ENCODE data around the gene HOXB8. TPM values are rescaled to one million over a fixed set of nuclear protein-coding genes. Genes with fewer than 3 reads are reported as not detected.
A peak's percentile ranks its signal among the peaks of the same experiment; 100 is the strongest.

Gene HOXB8
- total RNA-seq, 2 experiments from 2014 or later = not detected

DNA sequence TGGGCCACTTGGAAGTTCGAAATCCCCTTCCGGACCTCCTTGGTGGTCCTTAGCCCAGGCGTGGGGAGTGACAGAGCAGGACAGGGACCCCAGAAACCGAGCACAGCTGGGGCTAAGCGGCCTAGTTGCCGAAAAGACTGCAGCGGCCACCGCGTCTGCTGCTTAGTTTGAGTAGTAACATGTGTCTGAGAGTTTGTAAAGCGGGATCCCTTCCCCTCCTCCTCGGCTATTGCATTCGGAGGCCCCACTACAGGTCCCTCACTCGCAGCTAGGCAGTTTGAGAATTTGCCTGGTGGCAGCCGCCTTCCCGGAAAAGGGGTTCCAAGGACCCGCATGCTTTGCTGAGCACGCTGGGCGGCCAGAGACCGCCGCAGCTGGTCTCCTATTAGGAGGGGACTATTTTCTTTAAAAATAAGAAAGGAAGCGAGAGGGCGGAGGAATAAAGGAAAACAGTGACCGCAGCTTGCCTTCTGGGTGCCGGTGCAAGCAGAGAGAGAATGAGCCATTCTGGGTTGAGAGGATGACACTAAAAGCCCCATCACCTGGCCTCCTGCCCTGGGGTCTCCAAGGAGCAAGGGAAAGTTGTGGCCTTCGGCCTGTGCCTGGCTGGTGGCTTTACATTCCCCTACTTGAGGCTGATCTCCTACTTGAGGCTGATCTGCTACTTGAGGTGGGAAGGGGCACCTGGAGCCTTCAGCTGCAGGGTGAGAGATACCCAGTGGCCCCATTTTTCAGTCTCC, 20.4 kb downstream of the HOXB8 start:
- Mint-ChIP-seq H3K27ac (no peak overlapping the region), H3K36me3 (ENCODE audit: low read depth) (no peaks in the 10 kb centered on the region), H3K4me1 (ENCODE audit: low read depth) (peaks cover 34% of the 10 kb centered on the region), H3K9me3 (no peaks in the 10 kb centered on the region), H3K4me3 (no peak overlapping the region), H3K27me3 (ENCODE audit: low read depth) (peaks cover 90% of the 10 kb centered on the region)
- DNase-seq = no peak
- CTCF ChIA-PET = interaction anchor here (0.7 to 3.5 kb wide), 8 partner anchors 12 to 335 kb away, joined by 3 to 19 read pairs (median 3); no protein-coding TSS in a partner anchor
- intact Hi-C loops (cut with micrococcal nuclease) = loop anchor here (2.0 kb wide), 1 partner anchor 570 kb away; no protein-coding TSS in a partner anchor

DNA sequence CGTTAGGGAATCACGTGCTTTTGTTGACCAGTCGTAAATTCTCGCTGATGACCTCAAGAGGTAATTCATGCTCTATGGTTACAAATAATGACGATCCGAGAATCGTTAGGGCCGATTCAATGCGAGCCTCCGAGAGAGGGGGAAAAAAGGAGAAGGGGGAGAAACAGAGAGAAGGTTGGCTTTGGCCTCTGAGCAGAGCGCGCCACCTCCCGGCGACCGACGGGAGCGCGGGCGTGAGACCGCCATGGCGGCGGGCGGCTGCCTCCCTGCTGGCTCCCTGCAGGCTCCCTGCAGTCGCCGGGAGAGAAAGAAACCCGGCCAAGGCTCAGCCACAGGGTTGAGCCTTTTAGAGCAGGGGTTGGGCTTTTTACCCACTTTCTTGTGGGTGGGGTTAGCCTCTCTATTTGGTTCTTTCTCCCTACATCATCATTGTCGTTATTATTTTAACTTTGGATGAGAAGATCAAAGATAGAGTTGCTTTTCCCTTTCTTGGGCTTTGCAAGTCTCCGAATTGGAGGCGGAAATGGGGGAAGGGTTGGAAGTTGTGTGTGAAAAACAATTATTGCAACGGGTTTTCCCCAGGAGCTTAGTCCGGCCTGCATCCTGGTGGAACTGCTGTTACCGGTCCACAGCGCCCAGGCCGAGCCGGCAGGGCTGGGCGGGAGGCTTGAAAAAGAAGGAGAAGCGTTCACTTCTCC, 21.1 kb downstream of the HOXB8 start:
- Mint-ChIP-seq H3K36me3 (ENCODE audit: low read depth) (no peaks in the 10 kb centered on the region), H3K9me3 (no peaks in the 10 kb centered on the region), H3K4me3 (peak overlapping the region; percentile 77), H3K27me3 (ENCODE audit: low read depth) (peaks cover 90% of the 10 kb centered on the region), H3K27ac (no peak overlapping the region), H3K4me1 (ENCODE audit: low read depth) (peaks cover 36% of the 10 kb centered on the region)
- intact Hi-C loops (cut with micrococcal nuclease) = loop anchor here (1.0 to 2.0 kb wide), 4 partner anchors 258 to 569 kb away; no protein-coding TSS in a partner anchor
- CTCF ChIA-PET = interaction anchor here (0.6 to 3.8 kb wide), 35 partner anchors 11 to 568 kb away, joined by 3 to 40 read pairs (median 4); no protein-coding TSS in a partner anchor
- DNase-seq = peak; percentile 87

DNA sequence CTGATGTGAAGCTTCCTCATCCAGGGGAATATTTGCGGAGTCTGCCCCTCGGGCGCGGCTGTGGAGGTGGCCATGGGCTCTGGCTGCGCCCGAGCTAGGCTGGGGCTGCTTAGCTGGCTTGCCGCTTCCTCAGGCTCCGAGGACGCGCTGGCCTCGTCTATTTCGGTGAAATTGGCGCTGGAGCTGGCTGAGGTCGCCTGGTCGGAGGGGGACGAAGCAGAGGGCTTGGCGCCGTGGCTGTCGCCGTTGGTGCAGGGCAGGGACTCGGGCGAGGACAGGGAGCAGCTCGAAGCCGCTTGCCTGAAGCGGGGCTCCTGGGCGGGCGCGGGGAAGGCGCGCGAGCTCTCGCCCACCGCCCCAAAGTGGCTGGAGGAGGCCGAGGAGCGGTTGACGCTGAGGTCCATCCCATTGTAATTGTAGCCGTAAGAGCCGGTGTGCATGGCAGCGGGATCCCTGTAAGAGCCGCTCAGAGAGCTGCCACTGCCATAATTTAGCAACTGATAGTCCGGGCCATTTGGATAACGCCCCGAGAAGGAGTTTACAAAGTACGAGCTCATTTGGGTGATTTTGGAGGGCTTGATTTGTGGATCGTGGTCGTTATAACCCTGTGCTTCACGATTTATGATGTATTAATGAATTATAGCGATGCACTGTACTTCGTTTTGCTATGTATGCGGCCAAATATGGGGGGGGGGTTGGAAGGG, 21.8 kb downstream of the HOXB8 start, which contains the start of gene HOXB5:
Gene HOXB5, minus strand, starts transcription at position 654 of the 704 bp plus-strand sequence. Its CDS starts 97 bp downstream, at position 557.
- Mint-ChIP-seq H3K4me1 (ENCODE audit: low read depth) (peaks cover 34% of the 10 kb centered on the region), H3K36me3 (ENCODE audit: low read depth) (no peaks in the 10 kb centered on the region), H3K27me3 (ENCODE audit: low read depth) (peaks cover 90% of the 10 kb centered on the region), H3K27ac (no peak within 1 kb of the TSS), H3K9me3 (no peaks in the 10 kb centered on the region), H3K4me3 (peak within 1 kb of the TSS; percentile 77)
- intact Hi-C loops (cut with micrococcal nuclease) = loop anchor here (1.0 to 2.0 kb wide), 3 partner anchors 257 to 458 kb away; no protein-coding TSS in a partner anchor
- CTCF ChIA-PET = interaction anchor here (0.5 to 3.8 kb wide), 50 partner anchors 14 to 567 kb away, joined by 3 to 40 read pairs (median 4); no protein-coding TSS in a partner anchor
- DNase-seq = peak; percentile 43

DNA sequence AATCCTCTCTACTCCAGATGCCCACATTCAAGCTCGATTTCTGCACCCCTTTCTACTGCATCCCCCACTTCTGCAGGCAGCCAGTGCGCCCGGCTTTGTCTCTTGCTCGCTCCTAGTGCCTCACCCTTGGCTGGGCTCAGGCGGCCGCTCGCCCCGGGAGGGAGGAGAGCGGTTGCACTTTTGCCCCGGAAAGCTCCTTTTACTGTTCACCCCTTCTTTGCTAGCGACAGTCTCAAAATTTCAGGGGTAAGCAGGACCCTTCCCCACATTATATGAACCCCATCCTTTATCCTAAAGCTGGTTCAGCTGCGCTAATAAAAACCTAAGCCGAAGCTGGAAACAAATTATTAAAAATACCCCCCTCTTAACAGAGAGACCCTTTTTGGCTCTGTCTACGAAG, 22.5 kb downstream of the HOXB8 start:
- no peaks in the 10 kb centered on the region for H3K9me3 Mint-ChIP-seq
- CTCF ChIA-PET = interaction anchor here (0.5 to 3.8 kb wide), 32 partner anchors 15 to 567 kb away, joined by 3 to 40 read pairs (median 4); no protein-coding TSS in a partner anchor
- H3K27ac Mint-ChIP-seq = no peak overlapping the region
- peaks cover 29% of the 10 kb centered on the region for H3K4me1 Mint-ChIP-seq (ENCODE audit: low read depth)
- DNase-seq = peak; percentile 33
- intact Hi-C loops (cut with micrococcal nuclease) = loop anchor here (2.0 kb wide), 2 partner anchors 330 to 458 kb away; no protein-coding TSS in a partner anchor
- peak overlapping the region; percentile 34 for H3K4me3 Mint-ChIP-seq
- H3K27me3 Mint-ChIP-seq (ENCODE audit: low read depth) = peaks cover 91% of the 10 kb centered on the region
- H3K36me3 Mint-ChIP-seq (ENCODE audit: low read depth) = no peaks in the 10 kb centered on the region

DNA sequence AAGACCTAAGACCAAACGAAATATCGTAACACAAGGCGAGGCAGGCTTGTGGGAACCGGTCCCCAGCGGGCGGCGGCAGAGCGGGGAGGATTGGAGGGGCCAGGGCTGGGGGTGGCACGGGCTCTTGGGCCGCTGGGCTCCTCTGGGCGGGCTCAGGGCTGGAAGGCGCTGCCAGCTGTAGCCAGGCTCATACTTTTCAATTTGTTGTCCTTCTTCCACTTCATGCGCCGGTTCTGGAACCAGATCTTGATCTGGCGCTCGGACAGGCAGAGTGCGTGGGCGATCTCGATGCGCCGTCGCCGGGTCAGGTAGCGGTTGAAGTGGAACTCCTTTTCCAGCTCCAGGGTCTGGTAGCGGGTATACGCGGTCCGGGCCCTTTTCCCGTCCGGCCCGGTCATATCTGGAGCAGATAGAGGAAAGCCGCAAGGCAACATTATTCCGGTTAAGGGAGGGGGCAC, 23.0 kb downstream of the HOXB8 start:
- Mint-ChIP-seq H3K9me3 (no peaks in the 10 kb centered on the region), H3K4me3 (peak overlapping the region; percentile 27), H3K4me1 (ENCODE audit: low read depth) (peaks cover 24% of the 10 kb centered on the region), H3K27ac (no peak overlapping the region), H3K36me3 (ENCODE audit: low read depth) (no peaks in the 10 kb centered on the region), H3K27me3 (ENCODE audit: low read depth) (peaks cover 91% of the 10 kb centered on the region)
- intact Hi-C loops (cut with micrococcal nuclease) = loop anchor here (2.0 kb wide), 2 partner anchors 329 to 457 kb away; no protein-coding TSS in a partner anchor
- no peak for DNase-seq
- CTCF ChIA-PET = interaction anchor here (1.0 to 3.8 kb wide), 12 partner anchors 15 to 449 kb away, joined by 3 to 40 read pairs (median 11); no protein-coding TSS in a partner anchor

DNA sequence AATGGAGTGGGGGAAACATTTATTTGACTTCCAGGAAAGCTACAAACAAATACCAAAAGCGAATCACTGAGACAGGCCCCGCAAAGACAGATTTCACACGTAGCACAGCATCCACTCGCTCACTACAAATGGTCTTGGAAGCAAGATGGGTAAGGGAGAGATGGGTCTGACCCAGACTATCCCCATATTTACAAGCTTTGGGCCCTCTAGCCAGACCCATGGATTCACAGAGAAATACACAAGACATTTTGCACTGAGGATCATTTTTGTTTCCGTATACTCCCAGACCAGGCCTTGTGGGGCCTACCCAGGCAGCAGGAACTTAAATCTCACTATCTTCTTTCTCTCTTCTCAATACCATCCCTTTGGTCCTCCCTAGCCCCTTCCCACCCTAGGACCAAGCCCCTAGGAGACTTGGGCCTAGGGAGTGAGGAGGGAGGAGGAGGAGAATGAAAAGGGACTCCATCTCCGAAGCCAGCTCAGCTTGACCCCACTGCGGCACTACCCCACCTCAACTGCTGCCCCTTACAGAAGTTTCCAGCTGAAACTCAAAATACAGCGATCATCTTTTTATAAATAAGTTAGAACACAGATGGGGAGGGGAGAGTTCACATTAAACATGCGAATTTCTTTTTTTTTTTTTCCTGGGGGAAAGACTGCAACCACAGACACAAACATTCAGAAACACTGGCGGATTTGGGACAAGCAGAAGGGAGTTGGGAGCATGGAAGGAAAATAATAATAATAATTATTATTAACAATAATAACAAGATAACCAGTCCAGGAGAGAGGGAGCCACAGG, 23.6 kb downstream of the HOXB8 start:
- intact Hi-C loops (cut with micrococcal nuclease) = loop anchor here (2.0 kb wide), 2 partner anchors 329 to 457 kb away; no protein-coding TSS in a partner anchor
- Mint-ChIP-seq H3K27me3 (ENCODE audit: low read depth) (peaks cover 91% of the 10 kb centered on the region), H3K27ac (no peak overlapping the region), H3K4me1 (ENCODE audit: low read depth) (peaks cover 21% of the 10 kb centered on the region), H3K9me3 (no peaks in the 10 kb centered on the region), H3K4me3 (no peak overlapping the region), H3K36me3 (ENCODE audit: low read depth) (no peaks in the 10 kb centered on the region)
- CTCF ChIA-PET = interaction anchor here (0.6 to 3.8 kb wide), 6 partner anchors 14 to 257 kb away, joined by 3 to 40 read pairs (median 8); no protein-coding TSS in a partner anchor
- no peak for DNase-seq

DNA sequence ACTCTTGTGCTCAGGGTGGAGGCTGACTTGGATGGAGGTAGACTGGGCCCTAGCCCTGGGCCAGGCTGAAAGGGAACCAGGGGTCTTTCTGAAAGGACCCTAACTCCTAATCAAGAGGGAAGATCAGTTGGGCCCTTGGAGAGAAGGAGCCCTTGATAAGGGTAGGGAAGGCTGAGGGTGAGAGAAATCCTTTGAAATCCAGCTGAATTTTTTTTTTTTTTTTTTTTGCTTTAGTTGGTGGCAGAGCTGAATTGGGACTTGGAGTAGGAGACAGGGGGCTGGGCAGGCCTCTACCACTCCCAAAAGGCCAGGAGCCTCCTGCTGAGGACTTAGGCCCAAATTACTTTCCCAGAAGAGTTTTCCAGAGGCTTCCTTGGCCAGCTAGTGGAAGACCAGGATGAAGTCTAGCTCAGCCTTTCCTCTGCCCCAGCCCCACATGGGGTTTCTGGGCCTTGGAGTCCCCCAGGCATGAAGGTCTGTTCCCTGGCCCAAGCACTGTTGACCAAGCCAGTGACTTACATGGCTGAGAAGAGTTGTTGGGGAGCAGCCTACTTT, 24.4 kb downstream of the HOXB8 start:
- Mint-ChIP-seq H3K4me1 (ENCODE audit: low read depth) (peaks cover 24% of the 10 kb centered on the region), H3K9me3 (no peaks in the 10 kb centered on the region), H3K36me3 (ENCODE audit: low read depth) (no peaks in the 10 kb centered on the region), H3K4me3 (no peak overlapping the region), H3K27me3 (ENCODE audit: low read depth) (peaks cover 92% of the 10 kb centered on the region), H3K27ac (no peak overlapping the region)
- DNase-seq = no peak
- intact Hi-C loops (cut with micrococcal nuclease) = no loop called here
- CTCF ChIA-PET = interaction anchor here (0.7 to 3.8 kb wide), 4 partner anchors 31 to 257 kb away, joined by 3 to 24 read pairs (median 4); no protein-coding TSS in a partner anchor

DNA sequence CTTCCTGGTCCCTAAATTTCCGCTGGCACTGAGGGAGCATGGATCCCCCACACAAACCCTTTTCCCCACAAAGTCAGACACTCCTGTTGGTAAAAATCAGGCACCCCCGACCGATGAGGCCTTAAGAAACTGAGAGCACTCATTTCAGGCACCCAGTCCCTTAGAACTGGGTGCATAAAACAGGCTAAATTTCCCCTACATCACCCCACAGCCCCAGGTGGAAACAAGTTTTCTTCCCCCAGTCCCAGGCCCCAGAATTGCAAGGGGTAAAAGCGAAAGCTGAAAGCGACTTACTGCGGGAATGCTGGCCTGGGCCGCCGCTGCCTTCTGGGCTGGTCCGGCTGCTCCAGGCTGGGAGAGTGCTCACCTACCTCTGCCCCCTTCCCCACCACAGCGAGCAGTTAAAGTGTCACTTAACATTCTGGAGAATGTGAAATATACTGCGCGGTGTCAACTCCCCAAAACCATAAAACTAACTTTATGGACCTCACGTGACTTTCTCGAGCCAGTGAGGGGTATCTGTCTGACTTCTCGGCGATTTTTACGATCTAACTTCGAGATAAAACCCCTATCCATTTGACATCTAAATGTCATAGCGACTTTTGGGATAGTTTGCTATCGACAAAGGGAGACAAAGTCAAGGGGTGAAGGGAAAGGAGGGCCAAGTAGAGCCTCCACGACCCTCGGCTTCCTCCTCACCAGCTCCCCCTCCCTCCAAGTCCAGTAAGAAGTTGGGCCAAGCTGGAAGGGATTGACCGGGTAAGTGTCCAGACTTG, 25.1 kb downstream of the HOXB8 start, which contains the start of gene HOXB3:
Gene HOXB3, minus strand, starts transcription at position 411 of the 776 bp plus-strand sequence. CDS start 37,767 bp downstream, outside the sequence.
- Mint-ChIP-seq H3K27me3 (ENCODE audit: low read depth) (peaks cover 91% of the 10 kb centered on the region), H3K4me1 (ENCODE audit: low read depth) (peaks cover 29% of the 10 kb centered on the region), H3K36me3 (ENCODE audit: low read depth) (no peaks in the 10 kb centered on the region), H3K9me3 (no peaks in the 10 kb centered on the region), H3K27ac (no peak within 1 kb of the TSS), H3K4me3 (no peak within 1 kb of the TSS)
- intact Hi-C loops (cut with micrococcal nuclease) = no loop called here
- CTCF ChIA-PET = interaction anchor here (1.0 to 3.8 kb wide), 4 partner anchors 98 to 256 kb away, joined by 3 to 24 read pairs (median 4); no protein-coding TSS in a partner anchor
- no peak for DNase-seq

DNA sequence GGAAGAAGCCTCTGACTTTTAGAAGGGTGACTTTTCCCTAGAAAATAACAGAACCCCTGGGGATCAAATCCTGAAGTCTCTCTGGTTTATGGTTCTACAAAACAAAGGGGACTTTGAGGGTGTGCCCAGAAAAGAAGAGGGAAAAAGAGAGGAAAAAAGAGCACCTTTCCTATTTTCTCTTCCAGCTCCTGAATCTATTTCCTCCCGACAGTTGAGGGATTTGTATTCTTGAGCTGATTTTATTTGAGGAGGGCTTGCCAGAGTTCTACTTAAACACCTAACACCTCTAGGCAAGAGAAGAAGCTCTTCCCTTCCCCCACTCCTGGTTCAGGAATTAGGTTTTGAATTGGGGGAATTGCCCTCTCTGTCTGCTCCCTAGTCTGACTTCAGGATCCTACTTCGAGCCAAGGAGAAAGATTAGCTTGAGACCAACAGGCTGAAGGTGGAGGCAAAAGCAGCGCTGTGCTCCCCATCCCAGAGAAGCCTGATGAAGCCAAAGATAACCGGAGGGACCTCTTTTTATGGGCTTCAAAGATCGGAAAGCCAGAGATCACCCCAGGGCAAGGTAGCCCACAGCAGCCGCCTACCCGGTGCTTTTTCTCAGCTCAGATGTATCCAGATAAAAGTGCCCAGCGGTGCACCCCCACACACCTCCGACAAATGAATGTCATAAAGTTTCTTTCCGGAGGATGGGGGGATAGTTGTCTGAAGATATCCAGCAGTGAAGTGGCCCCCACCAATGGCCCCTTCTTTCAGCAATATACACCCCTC, 25.8 kb downstream of the HOXB8 start:
- H3K36me3 Mint-ChIP-seq (ENCODE audit: low read depth) = no peaks in the 10 kb centered on the region
- peaks cover 31% of the 10 kb centered on the region for H3K4me1 Mint-ChIP-seq (ENCODE audit: low read depth)
- CTCF ChIA-PET = interaction anchor here (0.6 to 3.2 kb wide), 10 partner anchors 29 to 397 kb away, joined by 3 to 14 read pairs (median 4); no protein-coding TSS in a partner anchor
- no peak for DNase-seq
- H3K27ac Mint-ChIP-seq = no peak overlapping the region
- peaks cover 89% of the 10 kb centered on the region for H3K27me3 Mint-ChIP-seq (ENCODE audit: low read depth)
- H3K9me3 Mint-ChIP-seq = no peaks in the 10 kb centered on the region
- intact Hi-C loops (cut with micrococcal nuclease) = no loop called here
- H3K4me3 Mint-ChIP-seq = no peak overlapping the region

Measured in activated naive CD4-positive, alpha-beta T cell treated with anti-CD3 and anti-CD28 coated beads for 36 hours (primary cell).